Subcutaneous adipose tissue (tissue), 4 donors: ENCODE results near the gene NLGN1. TPM values are rescaled to one million over a fixed set of nuclear protein-coding genes. Genes with fewer than 3 reads are reported as not detected.

Experiments used
- total RNA-seq, 4 donors: library from RNA; depleted of rRNA; stranded (reverse); fragments of >200 nt; gene quantifications; one replicate each; pipeline ENCODE4 v1.1.0, GENCODE V29; 2016
- TF ChIP-seq, protein P1 (sequence below): fragments of 450-650 bp; IDR thresholded peaks from one replicate; pipeline ENCODE4 v1.5.1; 2016; ENCODE audit warnings: low read depth, mild to moderate bottlenecking, control low read depth, antibody characterized with exemption, moderate library complexity

NLGN1 gene
- total RNA-seq, 4 donors from 2014 or later, result 5.1 to 16.5 (median 7.9) TPM

DNA sequence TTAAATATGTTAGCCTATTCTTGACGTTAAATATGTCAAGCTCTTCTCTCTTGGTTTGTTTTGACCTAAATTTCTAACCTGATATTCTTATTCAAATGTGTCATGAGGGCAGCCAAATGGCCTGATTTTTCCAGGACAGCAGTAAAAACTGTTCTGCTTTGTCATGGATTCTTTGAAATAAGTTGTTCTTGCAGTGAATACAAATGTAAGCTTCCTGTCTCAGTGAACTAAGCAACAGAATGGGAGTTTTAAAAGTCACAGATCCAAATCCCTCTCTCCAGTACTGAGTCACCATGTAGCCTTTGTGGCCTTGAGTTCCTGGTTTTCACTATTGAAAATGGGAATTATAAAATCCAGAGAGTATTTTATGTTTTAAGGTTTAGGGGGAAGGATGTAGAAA is 301.8 kb downstream of the NLGN1 start:
- TF ChIP-seq, protein P1, sequence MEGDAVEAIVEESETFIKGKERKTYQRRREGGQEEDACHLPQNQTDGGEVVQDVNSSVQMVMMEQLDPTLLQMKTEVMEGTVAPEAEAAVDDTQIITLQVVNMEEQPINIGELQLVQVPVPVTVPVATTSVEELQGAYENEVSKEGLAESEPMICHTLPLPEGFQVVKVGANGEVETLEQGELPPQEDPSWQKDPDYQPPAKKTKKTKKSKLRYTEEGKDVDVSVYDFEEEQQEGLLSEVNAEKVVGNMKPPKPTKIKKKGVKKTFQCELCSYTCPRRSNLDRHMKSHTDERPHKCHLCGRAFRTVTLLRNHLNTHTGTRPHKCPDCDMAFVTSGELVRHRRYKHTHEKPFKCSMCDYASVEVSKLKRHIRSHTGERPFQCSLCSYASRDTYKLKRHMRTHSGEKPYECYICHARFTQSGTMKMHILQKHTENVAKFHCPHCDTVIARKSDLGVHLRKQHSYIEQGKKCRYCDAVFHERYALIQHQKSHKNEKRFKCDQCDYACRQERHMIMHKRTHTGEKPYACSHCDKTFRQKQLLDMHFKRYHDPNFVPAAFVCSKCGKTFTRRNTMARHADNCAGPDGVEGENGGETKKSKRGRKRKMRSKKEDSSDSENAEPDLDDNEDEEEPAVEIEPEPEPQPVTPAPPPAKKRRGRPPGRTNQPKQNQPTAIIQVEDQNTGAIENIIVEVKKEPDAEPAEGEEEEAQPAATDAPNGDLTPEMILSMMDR, result no peak

DNA sequence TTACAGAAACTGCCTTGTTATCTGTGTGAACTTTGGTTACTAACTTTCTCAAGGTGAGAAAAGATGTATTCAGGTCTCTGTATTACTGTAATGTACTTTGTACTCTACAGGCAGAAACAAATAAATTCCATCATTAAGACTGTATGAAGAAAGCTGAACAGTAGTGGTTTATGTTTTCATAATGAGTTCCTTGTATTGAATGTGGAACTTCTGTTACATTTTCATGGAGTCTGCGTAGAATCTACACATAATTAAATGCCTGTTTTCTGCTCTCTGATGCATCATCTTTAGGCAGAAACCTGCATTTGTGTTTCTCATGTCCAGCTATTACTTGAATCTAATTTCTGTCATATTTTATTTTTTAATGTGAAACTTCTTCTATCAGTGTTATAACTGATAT is 302.8 kb downstream of the NLGN1 start:
- TF ChIP-seq, protein P1, result no peak

DNA sequence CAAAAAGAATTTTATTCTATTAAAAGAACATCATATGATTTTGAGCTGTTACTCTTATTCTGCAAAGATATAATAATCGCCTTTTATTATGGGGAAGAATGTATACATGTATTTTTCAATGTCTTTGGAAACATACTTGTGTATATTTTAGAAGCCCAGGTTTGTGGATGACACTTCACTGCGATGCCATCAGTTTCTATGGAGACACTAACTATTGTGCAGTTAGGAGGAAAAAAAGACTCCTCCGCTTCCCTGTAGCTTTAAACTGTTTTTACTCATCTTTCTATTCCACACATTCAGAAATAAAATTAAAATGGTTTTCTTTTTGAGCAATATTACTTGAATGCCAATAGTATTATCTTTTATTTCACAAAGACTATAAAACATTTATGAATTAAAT is 305.0 kb downstream of the NLGN1 start:
- TF ChIP-seq, protein P1, result no peak

DNA sequence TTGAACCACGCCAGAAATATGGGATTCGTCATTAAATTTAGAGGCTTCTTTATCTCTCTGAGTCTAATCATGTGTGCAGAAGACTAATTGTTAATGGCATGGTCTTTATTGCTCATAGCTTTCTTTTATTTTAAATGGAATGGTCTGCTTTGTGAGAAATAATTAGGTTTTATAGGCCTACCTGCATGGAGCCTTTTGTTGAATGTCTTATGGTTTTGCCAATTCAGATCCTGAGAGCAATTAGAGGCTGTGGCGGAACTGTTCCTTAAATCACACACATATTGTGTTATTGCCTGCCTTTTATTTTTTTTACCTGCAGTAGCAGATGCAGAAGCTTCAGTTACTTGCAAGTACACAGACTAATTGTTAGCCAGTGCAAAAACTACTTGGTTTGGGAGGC is 306.2 kb downstream of the NLGN1 start:
- TF ChIP-seq, protein P1, result no peak

DNA sequence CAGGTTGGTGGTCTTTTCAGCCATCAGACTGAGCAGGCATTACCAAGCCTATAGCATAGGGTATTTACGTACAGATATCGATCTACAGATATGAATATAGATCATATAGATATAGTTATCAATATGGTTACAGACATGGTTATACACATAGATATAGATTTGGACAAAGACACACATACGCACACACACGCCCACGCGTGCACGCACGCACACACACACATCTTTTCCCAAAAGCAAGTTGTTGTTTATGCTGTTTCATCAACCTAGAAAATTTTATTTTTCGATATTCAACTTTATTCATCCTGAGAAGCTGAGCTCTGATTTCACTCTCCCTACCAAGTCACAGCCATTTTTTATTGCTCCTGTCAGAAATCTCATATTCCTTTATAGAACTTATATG is 309.1 kb downstream of the NLGN1 start:
- TF ChIP-seq, protein P1, result no peak

DNA sequence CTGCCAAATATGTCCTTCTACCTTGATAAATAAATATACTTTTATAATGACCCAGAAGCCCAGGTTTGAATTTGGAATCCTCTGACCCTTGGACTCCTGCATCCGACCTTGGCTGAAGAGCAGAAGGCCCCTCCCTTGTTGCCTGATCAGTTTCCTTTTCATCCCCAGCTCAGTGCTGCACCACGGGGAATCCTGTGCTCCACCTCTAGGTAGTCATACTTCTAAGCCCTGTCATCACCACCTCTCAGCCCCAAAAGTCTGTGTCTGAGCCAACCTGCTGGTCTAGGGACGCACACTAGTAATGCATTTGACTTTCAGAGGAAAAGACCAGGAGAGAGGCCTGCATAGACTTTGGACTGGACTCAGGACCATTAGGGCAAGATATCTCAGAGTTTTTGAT is 310.6 kb downstream of the NLGN1 start:
- TF ChIP-seq, protein P1, result no peak

DNA sequence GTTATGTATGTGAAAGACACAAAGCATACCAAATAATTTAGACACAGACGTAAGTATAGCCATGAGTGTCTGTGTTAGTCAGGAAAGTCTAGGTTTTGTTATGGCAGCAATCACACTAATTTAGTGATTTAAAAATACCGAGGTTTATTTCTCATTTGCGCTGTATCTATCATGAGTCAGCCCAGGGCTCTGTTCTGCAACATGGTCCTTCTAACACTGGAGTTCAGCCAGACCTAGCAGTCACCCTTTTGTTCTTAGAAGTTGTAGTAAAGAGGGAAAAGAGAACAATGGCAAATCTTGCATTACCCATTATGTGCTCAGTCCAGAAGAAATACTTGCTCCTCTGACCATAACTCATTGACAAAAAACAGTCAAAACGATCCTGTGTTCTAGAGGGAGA is 311.5 kb downstream of the NLGN1 start:
- TF ChIP-seq, protein P1, result no peak
